Ramos (cell line): Measurements from ENCODE around the gene ADCK2.
"Not testable (repeated sequence)": the region's sequence is repeated elsewhere in the genome, so short reads cannot be mapped to it uniquely, and the experiment has no call there.

Experiments used
- in situ Hi-C: fragments of 300-500 bp; cut with MboI; formaldehyde crosslinking; loops from one replicate; pipeline ENCODE4 v1.14.3; 2022; ENCODE audit warnings: low sequenced_read_pairs; ENCODE audit not compliant: unreplicated experiment

ADCK2 gene

GRCh38 chr7:140724706-140725105 lies 52.0 kb downstream of the ADCK2 start:
- in situ Hi-C loops, result no loop called here

- in situ Hi-C loops, result no loop called here
Measured at GRCh38 chr7:140726281-140726680, 53.5 kb downstream of the ADCK2 start.

GRCh38 chr7:140732416-140732815 lies 59.7 kb downstream of the ADCK2 start:
- in situ Hi-C loops, result no loop called here

- in situ Hi-C loops, result no loop called here
Measured at GRCh38 chr7:140734096-140734495, 61.4 kb downstream of the ADCK2 start.

GRCh38 chr7:140734729-140735128 lies 62.0 kb downstream of the ADCK2 start:
- in situ Hi-C loops, result no loop called here

GRCh38 chr7:140738280-140738679 lies 65.5 kb downstream of the ADCK2 start:
- in situ Hi-C loops, result no loop called here

GRCh38 chr7:140743255-140743654 lies 70.5 kb downstream of the ADCK2 start:
- in situ Hi-C loops, result not testable (repeated sequence)

- in situ Hi-C loops, result no loop called here
Measured at GRCh38 chr7:140744005-140744404, 71.3 kb downstream of the ADCK2 start.
